ENCODE measurements around the gene ZNF121. TPM values are rescaled to one million over a fixed set of nuclear protein-coding genes. Genes with fewer than 3 reads are reported as not detected.

ZNF121 gene
- total and polyA plus RNA-seq, 2 donors (not counting 1 experiment from before 2014, with no cell fraction given), result 7.1 to 48.0 TPM

GRCh38 chr19:9552536-9553274, 31.6 kb downstream of the ZNF121 start:
- 89% methylated on average over 5 of the region's 7 CpGs for WGBS (ENCODE audit: insufficient coverage)

More at GRCh38 chr19:9552536-9553274, 31.6 kb downstream of the ZNF121 start:
- Histone ChIP-seq H3K79me2 (ENCODE audit: control insufficient read depth, insufficient read depth, low read length) (no peaks in the 10 kb centered on the region), H3K9me3 (ENCODE audit: control extremely low read depth in 1 of 3, control insufficient read depth in 2 of 3, insufficient read depth in 1 of 3, low read length in 2 of 3) (peaks cover under 1 to 37% (median 3%) of the 10 kb centered on the region in 3 donors), H3K27ac (ENCODE audit: low read length in 2 of 2) (no peak overlapping the region), H3K9ac (ENCODE audit: low read length) (no peak overlapping the region), H3K27me3 (replicated peaks in 1 of 4; ENCODE audit: control extremely low read depth in 1 of 4, control insufficient read depth in 3 of 4, insufficient read depth in 4 of 4, low read length in 3 of 4) (no peaks in the 10 kb centered on the region), H3K4me1 (ENCODE audit: control insufficient read depth in 2 of 2, insufficient read depth in 2 of 2, low read length in 2 of 2) (no peaks in the 10 kb centered on the region), H2AFZ (ENCODE audit: insufficient read depth, low read depth, low read length, poor library complexity, severe bottlenecking) (no peak overlapping the region), H3K4me2 (replicated peaks; ENCODE audit: low read depth, low read length, poor library complexity, severe bottlenecking) (no peak overlapping the region), H3K4me3 (ENCODE audit: control extremely low read depth in 1 of 5, extremely low read depth in 1 of 5, insufficient read depth in 1 of 5, low read depth in 2 of 5, low read length in 4 of 5) (no peak overlapping the region), H4K20me1 (ENCODE audit: control insufficient read depth, insufficient read depth, low read length, poor library complexity, severe bottlenecking) (no peaks in the 10 kb centered on the region), H3K36me3 (replicated peaks in 1 of 2; ENCODE audit: control extremely low read depth in 1 of 2, control insufficient read depth in 1 of 2, extremely low read depth in 1 of 2, insufficient read depth in 2 of 2, low read length in 1 of 2) (no peaks in the 10 kb centered on the region)
- no peaks in the 10 kb centered on the region for H3K4me1 Mint-ChIP-seq
- ATAC-seq (ENCODE audit: low read depth), result no peak
- CTCF ChIA-PET, result interaction anchor here (0.8 to 1.9 kb wide), 2 partner anchors 34 to 348 kb away, joined by 3 to 6 read pairs; no protein-coding TSS in a partner anchor
- H3K27me3 Mint-ChIP-seq, result no peaks in the 10 kb centered on the region
- no peak overlapping the region for H3K27ac Mint-ChIP-seq
- TF ChIP-seq EZH2 (IDR thresholded peaks at IDR 0.05; ENCODE audit: borderline replicate concordance, insufficient read depth, low read depth, low read length, poor library complexity, severe bottlenecking) (no peak), CTCF (IDR thresholded peaks at IDR 0.05) (no peak)
- no peak overlapping the region for H3K4me3 Mint-ChIP-seq
- H3K9me3 Mint-ChIP-seq (ENCODE audit: insufficient read depth), result peaks cover 6% of the 10 kb centered on the region
- DNase-seq, result no peak
- intact Hi-C loops (cut with micrococcal nuclease), result no loop called here
- POLR2A ChIA-PET, result no interaction called here

Measured in B cell (primary cell).